NCI-H2196 treated with DMSO at 0.1 percent for 48 hours (cell line): ENCODE data around the gene FADS6.
A peak's percentile ranks its signal among the peaks of the same experiment; 100 is the strongest.

Source experiments
- DNase-seq: peaks from one replicate; lab custom pipeline; 2025; ENCODE audit not compliant: unreplicated experiment; lab: John Stamatoyannopoulos, UW

FADS6 gene

DNA sequence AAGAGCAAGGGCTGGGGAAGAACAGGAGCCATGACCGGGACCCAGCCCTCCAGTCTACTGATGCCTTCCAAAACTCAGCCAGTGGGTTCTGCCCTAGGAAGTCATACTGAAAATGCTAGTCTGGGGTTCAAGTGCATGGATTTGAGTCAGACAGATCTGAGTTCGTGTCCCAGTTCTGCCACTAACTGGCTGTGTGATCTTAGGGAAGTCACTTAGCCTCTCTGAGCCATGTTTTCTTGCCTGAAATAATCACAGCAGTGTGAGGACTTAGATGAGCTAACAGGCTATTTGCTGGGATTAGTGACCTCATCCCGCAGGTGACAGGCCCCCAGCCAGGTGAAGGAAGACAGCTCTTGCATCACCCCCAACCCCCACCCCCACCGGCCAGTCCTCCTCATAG lies 38.1 kb downstream of the FADS6 start:
- no peak for DNase-seq

DNA sequence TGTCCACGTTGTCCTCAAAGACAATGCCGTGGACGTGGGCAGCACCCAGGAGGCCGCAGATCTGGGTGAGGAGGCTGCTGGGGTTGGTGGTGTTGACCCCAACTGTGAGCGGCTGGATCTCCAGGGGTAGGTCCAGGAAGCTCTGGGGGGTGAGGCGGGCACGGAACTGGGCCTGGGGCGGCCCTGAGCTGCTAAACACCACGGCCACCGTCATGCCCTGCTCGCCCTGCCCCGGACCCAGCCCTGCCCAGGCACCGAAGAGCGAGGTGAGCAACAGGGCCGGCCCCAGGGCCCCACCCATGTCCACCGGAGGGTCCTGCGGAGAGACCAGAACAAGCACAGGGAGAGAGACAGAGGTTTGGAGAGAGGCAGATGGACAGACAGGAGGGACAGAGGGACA lies 38.6 kb downstream of the FADS6 start:
- DNase-seq, result no peak

GRCh38 chr17:74853669-74854068 lies 39.8 kb downstream of the FADS6 start:
- DNase-seq, result no peak

DNA sequence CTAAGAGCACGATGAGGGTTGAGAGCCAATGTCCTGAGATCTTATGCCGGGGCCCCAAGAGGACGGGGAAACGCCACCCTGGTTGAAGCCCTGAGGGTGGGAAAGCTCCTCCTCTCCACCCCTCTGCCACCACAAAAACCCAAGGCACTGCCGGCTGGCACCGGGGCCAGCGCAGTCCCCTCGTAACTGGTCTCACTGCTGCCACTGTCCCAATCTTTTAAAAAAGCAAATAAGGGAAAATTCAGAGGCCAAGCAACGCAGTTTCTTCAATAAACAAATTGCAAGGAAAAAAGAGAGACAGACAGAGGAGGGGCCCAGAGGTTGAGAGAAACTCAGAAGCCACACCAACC lies 40.4 kb downstream of the FADS6 start:
- no peak for DNase-seq

GRCh38 chr17:74852237-74853047 lies 41.0 kb downstream of the FADS6 start:
- peak; percentile 67 for DNase-seq

DNA sequence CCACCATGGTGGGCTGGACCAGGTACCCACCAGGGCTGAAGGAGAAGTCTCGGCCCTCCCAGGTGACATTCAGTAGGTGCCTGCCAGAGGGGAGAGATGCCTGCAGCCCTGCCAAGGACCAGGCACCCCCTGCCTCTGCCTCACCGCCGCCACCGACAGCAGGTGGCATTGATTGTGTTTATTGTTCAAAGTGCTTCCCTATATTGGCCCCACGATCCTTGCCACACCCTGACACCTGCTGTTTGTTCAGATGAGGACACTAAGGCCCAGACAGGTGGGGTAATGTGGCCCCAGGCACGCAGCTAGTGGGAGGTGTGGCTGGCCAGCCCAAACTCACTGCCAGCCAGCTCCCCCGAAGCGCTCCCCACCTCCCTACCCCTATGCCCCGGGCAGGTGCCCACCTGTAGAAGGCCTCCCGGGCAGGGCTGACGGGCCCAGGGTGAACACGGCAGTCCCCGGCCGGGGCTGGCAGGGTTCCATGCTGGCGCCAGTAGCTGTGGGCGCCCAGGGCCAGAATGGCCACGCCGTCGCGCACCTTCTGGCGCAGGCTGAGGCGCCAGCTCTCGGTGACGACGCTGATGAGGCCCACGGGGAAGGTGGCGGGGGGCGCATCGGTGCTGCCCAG lies 41.7 kb downstream of the FADS6 start:
- no peak for DNase-seq

- DNase-seq, result no peak
Observed at GRCh38 chr17:74850914-74851313, 42.5 kb downstream of the FADS6 start.

GRCh38 chr17:74850310-74850709 lies 43.1 kb downstream of the FADS6 start:
- DNase-seq, result no peak

GRCh38 chr17:74848656-74849399 lies 44.6 kb downstream of the FADS6 start:
- DNase-seq, result no peak

DNA sequence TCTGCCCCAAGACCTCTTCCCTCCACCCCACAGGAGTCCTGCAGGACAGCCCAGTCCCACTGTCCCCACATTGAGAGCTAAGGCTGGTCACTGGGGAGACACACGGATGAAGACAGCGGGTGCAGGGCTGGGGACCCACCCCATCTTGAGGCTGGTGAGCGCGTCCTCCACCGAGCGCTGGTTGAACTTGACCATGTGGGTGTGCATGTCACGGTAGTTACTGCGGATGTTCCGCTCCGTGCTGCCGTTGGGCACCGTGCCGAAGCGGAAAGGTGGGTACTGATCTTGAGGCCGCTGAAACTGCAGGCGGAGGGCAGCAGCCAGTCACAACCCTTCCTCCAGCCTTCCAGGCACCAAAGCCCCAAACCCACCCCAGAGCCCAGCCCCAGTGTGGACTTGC lies 46.8 kb downstream of the FADS6 start:
- DNase-seq, result no peak

DNA sequence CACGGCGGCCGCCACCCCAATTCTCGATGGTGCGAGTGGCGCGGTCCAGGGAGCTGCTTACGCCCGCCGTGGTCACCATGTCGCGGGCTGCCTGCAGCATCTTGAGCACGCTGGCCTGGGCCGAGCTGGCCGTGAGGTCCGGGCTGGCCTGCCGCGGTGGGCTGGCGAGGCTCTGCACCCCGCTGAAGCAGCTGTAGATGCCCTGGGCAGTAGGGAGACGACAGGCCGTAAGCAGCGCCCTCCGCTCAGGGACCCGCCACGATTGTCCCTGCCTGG lies 50.1 kb downstream of the FADS6 start:
- no peak for DNase-seq

- peak; percentile 77 for DNase-seq
Observed at GRCh38 chr17:74842599-74843351, 50.7 kb downstream of the FADS6 start.

GRCh38 chr17:74842146-74842598 lies 51.3 kb downstream of the FADS6 start:
- DNase-seq, result no peak

- DNase-seq, result no peak
Observed at GRCh38 chr17:74840989-74841666, 52.3 kb downstream of the FADS6 start.

DNA sequence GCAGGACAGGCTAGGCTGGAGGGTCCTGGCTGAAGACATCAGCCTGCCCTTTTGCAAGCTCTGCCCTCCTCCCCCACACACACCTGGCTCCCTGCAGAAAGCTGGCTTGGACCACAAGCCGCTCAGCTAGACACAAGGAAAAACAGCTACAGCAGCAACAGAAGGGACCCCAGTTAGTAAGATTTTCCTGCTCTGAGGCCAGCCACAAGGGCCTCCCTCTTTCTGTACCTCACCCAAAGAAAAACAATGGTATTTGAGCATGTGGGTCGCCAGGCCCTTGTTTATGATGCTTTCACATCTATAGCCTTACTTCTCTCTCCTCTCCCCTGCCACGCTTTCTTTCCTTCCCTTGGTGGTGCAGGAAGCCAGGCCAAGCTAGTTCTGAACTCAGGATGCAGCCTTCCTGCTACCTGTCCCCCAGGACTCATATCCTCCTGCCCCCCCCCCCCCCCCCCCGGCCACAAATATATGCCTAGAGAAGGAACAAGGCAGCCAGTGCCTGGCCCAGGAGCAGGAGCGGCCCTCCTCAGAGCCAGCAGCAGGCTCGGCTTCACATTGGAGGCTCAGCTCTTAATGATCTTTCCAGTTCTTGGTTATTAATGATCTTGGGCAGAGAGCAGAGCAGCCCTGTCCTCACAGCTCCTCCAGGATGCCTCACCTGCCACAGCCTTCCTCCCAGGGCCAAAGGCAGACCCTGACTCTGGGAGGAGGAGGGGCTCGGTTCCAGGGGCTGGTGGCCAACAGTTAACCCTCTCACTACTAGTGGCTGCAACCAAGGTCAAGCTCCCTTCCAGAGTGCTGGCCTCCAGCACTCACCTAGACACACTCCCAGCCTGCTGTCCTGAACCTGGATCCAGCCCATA lies 53.2 kb downstream of the FADS6 start:
- DNase-seq, result no peak

DNA sequence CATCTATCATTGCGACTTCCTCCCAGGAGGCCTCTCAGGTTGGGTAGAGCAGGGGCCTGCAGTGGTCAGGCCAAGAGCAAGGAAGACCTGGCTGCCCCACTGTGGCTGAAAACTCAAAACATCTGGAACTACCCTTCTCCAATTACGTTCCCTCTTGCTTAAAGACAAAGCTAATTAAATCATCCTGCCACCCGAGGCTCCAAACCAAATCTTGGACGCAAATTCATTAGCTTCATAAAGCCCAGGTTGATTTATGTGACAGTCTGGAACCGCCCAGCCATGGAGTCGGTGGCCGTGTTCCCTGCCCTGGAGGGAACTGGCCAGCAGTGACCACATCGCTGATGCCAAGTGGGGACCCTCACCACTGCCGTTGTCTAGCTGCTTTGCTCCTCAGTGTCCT lies 55.2 kb downstream of the FADS6 start:
- no peak for DNase-seq

DNA sequence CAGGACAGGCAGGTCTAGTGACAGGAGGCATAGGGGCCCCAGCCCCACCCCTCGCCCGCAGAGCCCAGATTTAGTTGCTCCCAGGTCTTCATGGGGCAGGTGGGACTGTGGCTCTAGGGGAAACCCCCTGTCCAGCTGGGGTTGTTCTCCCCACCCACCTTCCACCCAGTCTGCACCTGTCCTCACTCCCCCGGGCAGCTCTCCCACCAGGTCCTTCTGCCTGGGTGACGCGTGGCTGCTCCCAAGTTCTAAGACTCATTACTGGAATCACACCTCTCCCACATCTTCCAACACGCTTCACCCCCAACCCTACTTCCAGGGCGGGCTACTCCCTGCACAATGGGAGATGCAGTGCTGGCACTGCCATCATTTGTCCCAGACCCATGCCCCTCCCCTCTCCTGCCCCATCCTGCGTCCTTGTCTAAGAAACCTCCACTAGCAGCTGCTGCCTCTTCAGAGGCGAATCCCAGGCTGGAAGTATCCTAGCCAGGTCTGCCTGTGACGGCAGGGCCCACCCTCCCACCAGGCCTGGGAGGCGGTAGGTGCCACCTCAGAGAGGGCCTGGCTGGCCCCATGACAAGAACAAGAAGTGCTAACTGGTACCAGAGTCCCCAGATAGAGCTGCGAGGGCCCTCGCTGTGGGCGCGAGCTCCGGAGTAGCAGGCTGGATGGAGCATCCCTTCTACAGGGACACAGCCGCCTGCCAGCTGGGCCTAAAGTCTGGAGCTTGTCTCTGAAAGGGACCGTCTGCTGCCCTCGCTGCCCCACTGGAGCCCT lies 56.6 kb downstream of the FADS6 start:
- no peak for DNase-seq

DNA sequence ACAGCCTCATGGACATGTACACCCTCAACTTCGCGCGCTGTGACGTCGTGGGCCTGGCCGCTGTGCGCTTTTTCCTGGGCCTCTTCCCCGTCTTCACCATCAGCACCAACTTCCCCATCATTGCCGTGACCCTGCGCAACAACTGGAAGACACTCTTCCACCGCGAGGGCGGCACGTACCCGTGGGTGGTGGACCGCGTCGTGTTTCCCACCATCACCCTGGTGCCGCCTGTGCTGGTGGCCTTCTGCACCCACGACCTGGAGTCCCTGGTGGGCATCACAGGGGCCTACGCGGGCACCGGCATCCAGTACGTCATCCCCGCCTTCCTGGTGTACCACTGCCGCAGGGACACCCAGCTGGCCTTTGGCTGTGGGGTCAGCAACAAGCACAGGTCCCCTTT lies 57.2 kb downstream of the FADS6 start:
- no peak for DNase-seq
